ENCODE data around the gene RTL1. TPM values are rescaled to one million over a fixed set of nuclear protein-coding genes. Genes with fewer than 3 reads are reported as not detected.

RTL1 gene
- total RNA-seq, 1 donor from 2014 or later = 0.15 TPM

DNA sequence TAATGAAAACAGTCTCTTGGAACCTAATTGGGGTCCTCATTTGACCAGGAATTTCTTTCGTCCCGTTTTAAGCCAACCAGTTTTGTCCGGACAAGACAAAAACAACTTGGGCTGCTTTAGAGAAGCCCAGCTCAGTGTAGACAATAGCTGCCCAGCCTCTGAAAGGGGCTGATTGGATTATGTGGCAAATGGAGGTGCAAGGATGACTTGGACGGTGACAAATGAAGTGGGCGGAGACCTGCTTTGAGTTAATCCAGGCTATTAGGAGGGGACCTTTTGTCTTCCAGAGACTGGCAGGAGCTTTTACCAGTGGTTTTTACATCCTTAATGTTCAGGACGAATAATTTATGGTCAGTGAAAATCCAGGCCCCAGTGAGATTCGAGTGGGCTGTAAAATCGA is 72.8 kb downstream of the RTL1 start:
- Mint-ChIP-seq H3K27me3 (ENCODE audit: insufficient read depth, low read depth) (peaks cover 38% of the 10 kb centered on the region), H3K27ac (peak overlapping the region; percentile 51), H3K4me3 (peak overlapping the region; percentile 57), H3K9me3 (peaks cover 32% of the 10 kb centered on the region), H3K4me1 (peaks cover 51% of the 10 kb centered on the region), H3K36me3 (peaks cover 7% of the 10 kb centered on the region)
- Histone ChIP-seq H3K36me3 (no peaks in the 10 kb centered on the region), H2AFZ (replicated peaks) (no peak overlapping the region), H3K4me2 (peak overlapping the region; percentile 67), H3K4me3 (peak overlapping the region; percentile 13), H3F3A (ENCODE audit: low read depth) (peaks cover 66% of the 10 kb centered on the region), H3K9me3 (ENCODE audit: low read depth) (no peaks in the 10 kb centered on the region), H3K79me2 (ENCODE audit: low read depth) (no peaks in the 10 kb centered on the region), H3K9ac (no peak overlapping the region), H4K20me1 (ENCODE audit: low read depth) (no peaks in the 10 kb centered on the region), H3K4me1 (peaks cover 50% of the 10 kb centered on the region), H3K27me3 (no peaks in the 10 kb centered on the region), H3K27ac (peak overlapping the region; percentile 100)
- TF ChIP-seq, protein P1, sequence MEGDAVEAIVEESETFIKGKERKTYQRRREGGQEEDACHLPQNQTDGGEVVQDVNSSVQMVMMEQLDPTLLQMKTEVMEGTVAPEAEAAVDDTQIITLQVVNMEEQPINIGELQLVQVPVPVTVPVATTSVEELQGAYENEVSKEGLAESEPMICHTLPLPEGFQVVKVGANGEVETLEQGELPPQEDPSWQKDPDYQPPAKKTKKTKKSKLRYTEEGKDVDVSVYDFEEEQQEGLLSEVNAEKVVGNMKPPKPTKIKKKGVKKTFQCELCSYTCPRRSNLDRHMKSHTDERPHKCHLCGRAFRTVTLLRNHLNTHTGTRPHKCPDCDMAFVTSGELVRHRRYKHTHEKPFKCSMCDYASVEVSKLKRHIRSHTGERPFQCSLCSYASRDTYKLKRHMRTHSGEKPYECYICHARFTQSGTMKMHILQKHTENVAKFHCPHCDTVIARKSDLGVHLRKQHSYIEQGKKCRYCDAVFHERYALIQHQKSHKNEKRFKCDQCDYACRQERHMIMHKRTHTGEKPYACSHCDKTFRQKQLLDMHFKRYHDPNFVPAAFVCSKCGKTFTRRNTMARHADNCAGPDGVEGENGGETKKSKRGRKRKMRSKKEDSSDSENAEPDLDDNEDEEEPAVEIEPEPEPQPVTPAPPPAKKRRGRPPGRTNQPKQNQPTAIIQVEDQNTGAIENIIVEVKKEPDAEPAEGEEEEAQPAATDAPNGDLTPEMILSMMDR (IDR thresholded peaks at IDR 0.05) = no peak
- TF ChIP-seq EZH2phosphoT487 (IDR thresholded peaks at IDR 0.05) (peak; percentile 91), EZH2 (IDR thresholded peaks at IDR 0.05) (no peak)
- peak; percentile 98 for DNase-seq (ENCODE audit: low spot score)

MicroRNAs encoded within 50 kb of the gene (microRNA counts, 767-probe panel; counts per million panel counts)
- microRNA hsa-miR-127-3p = 460 counts per million, percentile 90 among the panel's probes with 10 or more counts
- microRNA hsa-miR-127-5p = 460 counts per million, percentile 90 among the panel's probes with 10 or more counts
- 460 counts per million, percentile 90 among the panel's probes with 10 or more counts for microRNA hsa-miR-136-5p
- microRNA hsa-miR-337-3p = 460 counts per million, percentile 90 among the panel's probes with 10 or more counts
- microRNA hsa-miR-337-5p = 460 counts per million, percentile 90 among the panel's probes with 10 or more counts
- 460 counts per million, percentile 90 among the panel's probes with 10 or more counts for microRNA hsa-miR-370
- microRNA hsa-miR-431-5p = 460 counts per million, percentile 90 among the panel's probes with 10 or more counts
- microRNA hsa-miR-432-5p = 460 counts per million, percentile 90 among the panel's probes with 10 or more counts
- microRNA hsa-miR-433 = 460 counts per million, percentile 90 among the panel's probes with 10 or more counts
- 460 counts per million, percentile 90 among the panel's probes with 10 or more counts for microRNA hsa-miR-493-3p
- 460 counts per million, percentile 90 among the panel's probes with 10 or more counts for microRNA hsa-miR-665
- 460 counts per million, percentile 90 among the panel's probes with 10 or more counts for microRNA hsa-miR-770-5p

Small RNAs within 50 kb of the gene (microRNA-seq; reads per million reads assigned to microRNA genes)
- gene MIR127 = 39.0 reads per million, percentile 64 among the genes with 10 or more reads in this experiment
- 2.5 reads per million, percentile 10 among the genes with 10 or more reads in this experiment for gene MIR136
- gene MIR337 = 19.6 reads per million, percentile 51 among the genes with 10 or more reads in this experiment
- gene MIR370 = 19.1 reads per million, percentile 50 among the genes with 10 or more reads in this experiment
- 21.8 reads per million, percentile 55 among the genes with 10 or more reads in this experiment for gene MIR431
- 15.3 reads per million, percentile 46 among the genes with 10 or more reads in this experiment for gene MIR432
- gene MIR433 = 2.9 reads per million, percentile 13 among the genes with 10 or more reads in this experiment
- gene MIR493 = 29.2 reads per million, percentile 60 among the genes with 10 or more reads in this experiment
- gene MIR665 = not detected

Small RNAs within 50 kb of the gene (small RNA-seq; reads per million reads assigned to genes)
- gene MIR127 = not detected
- not detected for gene MIR136
- gene MIR337 = not detected
- 0.48 reads per million, percentile 52 among the genes with 10 or more reads in this experiment for gene MIR370
- gene MIR431 = not detected
- not detected for gene MIR432
- gene MIR433 = not detected
- gene MIR493 = 0.11 reads per million
- gene RF02145 = not detected
- gene SNORD112 = not detected
- gene SNORD113-1 = not detected
- not detected for gene SNORD113-2
- 0.39 reads per million, percentile 41 among the genes with 10 or more reads in this experiment for gene SNORD113-3
- 0.79 reads per million, percentile 72 among the genes with 10 or more reads in this experiment for gene SNORD113-4
- 11.4 reads per million, percentile 96 among the genes with 10 or more reads in this experiment for gene SNORD113-5
- 18.7 reads per million, percentile 97 among the genes with 10 or more reads in this experiment for gene SNORD113-6
- gene SNORD113-7 = 17.2 reads per million, percentile 97 among the genes with 10 or more reads in this experiment
- gene SNORD113-8 = 27.7 reads per million, percentile 97 among the genes with 10 or more reads in this experiment
- 2.5 reads per million, percentile 90 among the genes with 10 or more reads in this experiment for gene SNORD113-9
- 34.9 reads per million, percentile 97 among the genes with 10 or more reads in this experiment for gene SNORD114-1
- gene SNORD114-2 = not detected
- gene SNORD114-3 = 45.2 reads per million, percentile 98 among the genes with 10 or more reads in this experiment

Other genes with a start within 250 kb of the RTL1 start
- 312 and 1,018 TPM in 2 replicates for gene DLK1, start 176.8 kb downstream of the RTL1 start, total RNA-seq (ENCODE audit: low replicate concordance)
- 7.3 and 10.6 TPM in 2 replicates for gene MEG3, start 77.6 kb downstream of the RTL1 start, total RNA-seq (ENCODE audit: low replicate concordance)